Hepatocyte (in vitro differentiated cells): Measurements from ENCODE around the gene C9orf152.

Experiments
- EZH2phosphoT487 ChIP-seq: fragments of 200-600 bp; sonication (generic); IDR thresholded peaks from one replicate; pipeline ENCODE4 v1.6.1; 2018; ENCODE audit warnings: antibody characterized with exemption, mild to moderate bottlenecking, low read depth, moderate library complexity; ENCODE audit not compliant: unreplicated experiment, severe bottlenecking
- TF ChIP-seq, protein P1 (sequence below): fragments of 200-600 bp; sonication (generic); IDR thresholded peaks from 2 replicates; pipeline ENCODE4 v1.5.1; 2016; ENCODE audit warnings: antibody characterized with exemption, mild to moderate bottlenecking; ENCODE audit not compliant: poor library complexity

DNA sequence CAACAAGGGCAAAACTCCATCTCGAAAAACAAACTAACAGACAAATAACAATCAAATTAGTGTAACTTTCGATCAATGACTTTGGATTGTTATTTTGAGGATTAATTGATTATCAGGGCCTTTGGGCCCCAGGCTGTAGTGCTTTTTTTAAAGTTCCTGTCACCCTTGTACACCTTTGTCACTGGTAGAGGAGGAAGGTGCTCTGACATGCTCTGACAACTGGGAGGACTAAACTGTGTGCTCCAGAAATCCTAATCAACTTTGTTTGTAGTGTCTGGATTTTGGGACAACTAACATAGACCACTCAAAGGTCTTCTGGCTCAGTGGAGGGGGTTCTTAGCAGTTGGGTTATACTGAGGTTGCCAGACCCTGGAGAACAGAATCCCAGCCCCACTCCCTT, 46.5 kb upstream of the C9orf152 start:
- TF ChIP-seq, protein P1, sequence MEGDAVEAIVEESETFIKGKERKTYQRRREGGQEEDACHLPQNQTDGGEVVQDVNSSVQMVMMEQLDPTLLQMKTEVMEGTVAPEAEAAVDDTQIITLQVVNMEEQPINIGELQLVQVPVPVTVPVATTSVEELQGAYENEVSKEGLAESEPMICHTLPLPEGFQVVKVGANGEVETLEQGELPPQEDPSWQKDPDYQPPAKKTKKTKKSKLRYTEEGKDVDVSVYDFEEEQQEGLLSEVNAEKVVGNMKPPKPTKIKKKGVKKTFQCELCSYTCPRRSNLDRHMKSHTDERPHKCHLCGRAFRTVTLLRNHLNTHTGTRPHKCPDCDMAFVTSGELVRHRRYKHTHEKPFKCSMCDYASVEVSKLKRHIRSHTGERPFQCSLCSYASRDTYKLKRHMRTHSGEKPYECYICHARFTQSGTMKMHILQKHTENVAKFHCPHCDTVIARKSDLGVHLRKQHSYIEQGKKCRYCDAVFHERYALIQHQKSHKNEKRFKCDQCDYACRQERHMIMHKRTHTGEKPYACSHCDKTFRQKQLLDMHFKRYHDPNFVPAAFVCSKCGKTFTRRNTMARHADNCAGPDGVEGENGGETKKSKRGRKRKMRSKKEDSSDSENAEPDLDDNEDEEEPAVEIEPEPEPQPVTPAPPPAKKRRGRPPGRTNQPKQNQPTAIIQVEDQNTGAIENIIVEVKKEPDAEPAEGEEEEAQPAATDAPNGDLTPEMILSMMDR, result no peak
- TF ChIP-seq EZH2phosphoT487, result no peak
